Activated T-helper 1 cell treated with anti-CD3 and anti-CD28 coated beads, Interleukin-12 subunit alpha, Interleukin-12 subunit beta, Interleukin-2, Interleukin-4 antibody, amounts not matched to agents 30 ng/mL and 10 ng/mL and 1 ng/mL, durations not matched to agents 14 hours and 24 hours and 36 hours (primary cell): Measurements from ENCODE around the gene MAFF. TPM values are rescaled to one million over a fixed set of nuclear protein-coding genes. Genes with fewer than 3 reads are reported as not detected.
"Not testable (repeated sequence)": the region's sequence is repeated elsewhere in the genome, so short reads cannot be mapped to it uniquely, and the experiment has no call there.

Experiments used
- DNase-seq: peaks from one replicate; pipeline ENCODE4 v3.0.0; 2021; ENCODE audit warnings: low spot score
- H3K27ac Mint-ChIP-seq: one replicate; pipeline ENCODE4 v1.8.0; 2021; ENCODE audit warnings: mild to moderate bottlenecking, mixed read lengths
- H3K27me3 Mint-ChIP-seq: one replicate; pipeline ENCODE4 v1.8.0; 2022; ENCODE audit warnings: mild to moderate bottlenecking, moderate library complexity, mixed read lengths; ENCODE audit not compliant: insufficient read depth
- H3K36me3 Mint-ChIP-seq: one replicate; pipeline ENCODE4 v1.8.0; 2021; ENCODE audit warnings: low read depth, mixed read lengths
- H3K4me1 Mint-ChIP-seq: one replicate; pipeline ENCODE4 v1.8.0; 2021; ENCODE audit warnings: low read depth, mixed read lengths
- H3K4me3 Mint-ChIP-seq: one replicate; pipeline ENCODE4 v1.8.0; 2021; ENCODE audit warnings: mild to moderate bottlenecking, moderate library complexity, mixed read lengths
- H3K9me3 Mint-ChIP-seq: one replicate; pipeline ENCODE4 v1.8.0; 2021; ENCODE audit warnings: mixed read lengths
- intact Hi-C: fragments of 100-400 bp; cut with micrococcal nuclease; formaldehyde crosslinking; loops from one replicate; pipeline ENCODE4 v1.15.1; 2024
- total RNA-seq: library from RNA; stranded (reverse); gene quantifications from 2 replicates; pipeline ENCODE4 v1.2.3, GENCODE V29; 2022

Gene MAFF
- total RNA-seq, result 12.3 and 12.5 TPM in 2 replicates

- no peaks in the 10 kb centered on the region for H3K36me3 Mint-ChIP-seq
- H3K4me3 Mint-ChIP-seq, result peak within 1 kb of the TSS; percentile 89
- H3K4me1 Mint-ChIP-seq, result peaks cover 42% of the 10 kb centered on the region
- peak; percentile 80 for DNase-seq
- no peaks in the 10 kb centered on the region for H3K9me3 Mint-ChIP-seq
- peaks cover 3% of the 10 kb centered on the region for H3K27me3 Mint-ChIP-seq
- intact Hi-C loops, result loop anchor here (1.0 to 5.0 kb wide), 8 partner anchors 21 to 595 kb away; partner anchors contain the start of genes CSNK1E, DDX17, DMC1 and GGA1
- peak within 1 kb of the TSS; percentile 82 for H3K27ac Mint-ChIP-seq
Observed at GRCh38 chr22:38201711-38202436, at the start of gene MAFF. Gene MAFF, plus strand, starts transcription at chr22:38201994. Its CDS starts 11,860 bp downstream, at chr22:38213854.

- intact Hi-C loops, result no loop called here
- Mint-ChIP-seq H3K4me3 (no peak overlapping the region), H3K27me3 (no peaks in the 10 kb centered on the region), H3K36me3 (no peaks in the 10 kb centered on the region), H3K9me3 (no peaks in the 10 kb centered on the region), H3K4me1 (no peaks in the 10 kb centered on the region), H3K27ac (no peak overlapping the region)
- no peak for DNase-seq
Observed at GRCh38 chr22:38153821-38154562, 47.8 kb upstream of the MAFF start.

DNA sequence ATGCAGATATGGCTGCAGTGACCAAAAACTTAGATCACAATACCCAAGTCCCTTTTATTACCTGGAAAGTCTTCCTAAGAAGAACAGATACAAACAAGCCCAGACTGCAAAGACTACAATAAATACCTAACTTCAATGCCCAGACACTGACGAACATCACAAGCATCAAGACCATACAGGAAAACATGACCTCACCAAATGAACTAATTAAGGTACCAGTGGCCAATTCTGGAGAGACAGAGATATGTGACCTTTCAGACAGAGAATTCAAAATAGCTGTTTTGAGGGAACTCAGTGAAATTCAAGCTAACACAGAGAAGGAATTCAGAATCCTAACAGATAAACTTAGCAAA is 47.3 kb upstream of the MAFF start:
- DNase-seq, H3K9me3 Mint-ChIP-seq, H3K4me3 Mint-ChIP-seq, H3K27ac Mint-ChIP-seq, H3K27me3 Mint-ChIP-seq, H3K36me3 Mint-ChIP-seq, H3K4me1 Mint-ChIP-seq, intact Hi-C loops: not testable (repeated sequence)

DNA sequence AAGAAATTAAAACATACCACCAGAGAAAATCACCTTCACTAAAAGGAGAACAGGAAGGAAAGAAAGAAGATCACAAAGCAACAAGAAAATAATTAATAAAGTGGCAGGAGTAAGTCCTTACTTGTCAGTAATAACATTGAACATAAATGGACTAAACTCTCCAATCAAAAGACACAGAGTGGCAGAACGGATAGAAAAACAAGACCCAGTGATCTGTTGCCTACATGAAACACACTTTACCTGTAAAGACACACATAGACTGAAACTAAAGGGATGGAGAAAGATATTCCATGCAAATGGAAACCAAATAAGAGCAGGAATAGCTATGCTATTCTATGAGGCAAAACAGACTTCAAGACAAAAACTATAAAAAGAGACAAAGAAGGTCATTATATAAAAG is 46.1 kb upstream of the MAFF start:
- no peaks in the 10 kb centered on the region for H3K36me3 Mint-ChIP-seq

GRCh38 chr22:38162881-38163843 is 38.6 kb upstream of the MAFF start:
- Mint-ChIP-seq H3K4me1 (peaks cover 13% of the 10 kb centered on the region), H3K4me3 (no peak overlapping the region), H3K9me3 (no peaks in the 10 kb centered on the region), H3K36me3 (peaks cover 9% of the 10 kb centered on the region), H3K27ac (no peak overlapping the region), H3K27me3 (no peaks in the 10 kb centered on the region)
- no peak for DNase-seq
- intact Hi-C loops, result no loop called here

More for the DNA sequence above, 46.1 kb upstream of the MAFF start:
- H3K9me3 Mint-ChIP-seq, result no peaks in the 10 kb centered on the region
- H3K27me3 Mint-ChIP-seq, result no peaks in the 10 kb centered on the region
- DNase-seq, result no peak
- no peak overlapping the region for H3K4me3 Mint-ChIP-seq
- H3K4me1 Mint-ChIP-seq, result no peaks in the 10 kb centered on the region
- no peak overlapping the region for H3K27ac Mint-ChIP-seq
- intact Hi-C loops, result no loop called here

DNA sequence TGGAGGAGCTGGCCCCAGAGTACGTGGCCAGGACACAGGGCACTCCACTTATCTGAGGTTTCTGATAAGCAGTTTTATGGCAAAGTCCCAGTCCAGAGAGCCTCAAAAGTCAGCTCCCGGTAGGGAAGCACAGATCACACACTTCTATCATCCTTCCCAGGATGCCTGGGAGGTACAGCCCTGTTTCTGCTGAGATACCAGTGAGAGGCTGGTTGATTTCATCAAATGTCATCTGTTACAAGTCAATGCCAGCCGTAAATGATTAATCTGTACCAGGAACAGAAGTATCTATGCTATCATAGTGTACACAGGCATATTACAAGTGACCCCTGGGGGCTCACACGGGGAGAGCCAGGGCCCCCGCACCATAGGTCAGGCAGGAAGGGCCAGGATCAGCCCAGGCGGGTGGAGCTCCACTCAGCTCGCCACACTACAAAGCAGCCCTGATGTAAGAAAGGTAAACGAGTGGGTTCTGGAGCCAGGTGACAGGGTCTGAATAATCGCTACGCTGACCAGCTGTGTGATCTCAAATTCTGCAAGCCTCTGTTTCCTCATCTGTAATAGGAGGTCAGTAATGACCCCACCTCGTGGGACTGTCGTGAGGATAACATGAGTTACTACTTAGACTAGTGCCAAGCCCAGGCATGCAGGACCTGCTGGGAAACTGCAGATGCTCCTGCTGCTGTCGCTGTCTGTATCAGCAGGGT is 37.8 kb upstream of the MAFF start:
- intact Hi-C loops, result no loop called here
- Mint-ChIP-seq H3K4me1 (peaks cover 13% of the 10 kb centered on the region), H3K27me3 (no peaks in the 10 kb centered on the region), H3K36me3 (peaks cover 9% of the 10 kb centered on the region), H3K4me3 (no peak overlapping the region), H3K9me3 (no peaks in the 10 kb centered on the region), H3K27ac (no peak overlapping the region)
- DNase-seq, result no peak

GRCh38 chr22:38164551-38164918 is 37.3 kb upstream of the MAFF start:
- Mint-ChIP-seq H3K4me3 (no peak overlapping the region), H3K9me3 (no peaks in the 10 kb centered on the region), H3K4me1 (peaks cover 13% of the 10 kb centered on the region), H3K27ac (no peak overlapping the region), H3K27me3 (no peaks in the 10 kb centered on the region), H3K36me3 (peaks cover 9% of the 10 kb centered on the region)
- intact Hi-C loops, result no loop called here
- no peak for DNase-seq

DNA sequence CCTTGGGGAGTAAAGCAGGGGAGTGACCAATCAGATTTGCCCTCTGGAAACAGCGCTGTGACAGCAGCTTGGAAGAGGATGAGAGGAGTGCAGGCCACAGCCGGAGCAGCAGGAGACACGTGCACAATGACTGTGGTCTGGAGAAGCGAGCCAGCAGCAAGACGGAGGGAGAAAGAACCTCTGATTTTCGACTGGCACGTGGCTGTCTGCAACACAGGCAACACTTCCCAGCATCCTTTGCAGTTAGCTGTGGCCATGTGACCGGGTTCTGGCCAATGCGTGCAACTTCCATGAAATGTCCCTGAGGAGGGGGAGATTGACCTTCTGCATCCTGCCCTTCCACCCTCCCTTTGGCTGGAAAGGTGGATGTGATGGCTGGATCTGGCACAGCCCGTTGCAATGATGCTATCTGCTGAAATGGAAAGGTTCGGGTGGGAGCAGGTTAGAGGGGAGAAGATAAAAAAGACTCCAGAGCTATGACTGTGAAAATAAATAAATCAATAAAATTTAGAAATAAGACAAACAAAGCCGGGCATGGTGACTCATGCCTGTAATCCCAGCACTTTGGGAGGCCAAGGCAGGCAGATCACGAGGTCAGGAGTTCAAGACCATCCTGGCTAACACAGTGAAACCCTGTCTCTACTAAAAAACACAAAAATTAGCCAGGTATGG is 35.7 kb upstream of the MAFF start:
- intact Hi-C loops, result no loop called here
- H3K27ac Mint-ChIP-seq, result no peak overlapping the region
- peaks cover 13% of the 10 kb centered on the region for H3K36me3 Mint-ChIP-seq

GRCh38 chr22:38167988-38168407 is 33.8 kb upstream of the MAFF start:
- Mint-ChIP-seq H3K4me3 (no peak overlapping the region), H3K27ac (no peak overlapping the region), H3K9me3 (no peaks in the 10 kb centered on the region), H3K36me3 (peaks cover 13% of the 10 kb centered on the region), H3K27me3 (no peaks in the 10 kb centered on the region), H3K4me1 (peaks cover 6% of the 10 kb centered on the region)
- intact Hi-C loops, result no loop called here
- DNase-seq, result no peak

More for the DNA sequence above, 35.7 kb upstream of the MAFF start:
- Mint-ChIP-seq H3K4me1 (peaks cover 13% of the 10 kb centered on the region), H3K9me3 (no peaks in the 10 kb centered on the region), H3K27me3 (no peaks in the 10 kb centered on the region), H3K4me3 (no peak overlapping the region)
- no peak for DNase-seq

DNA sequence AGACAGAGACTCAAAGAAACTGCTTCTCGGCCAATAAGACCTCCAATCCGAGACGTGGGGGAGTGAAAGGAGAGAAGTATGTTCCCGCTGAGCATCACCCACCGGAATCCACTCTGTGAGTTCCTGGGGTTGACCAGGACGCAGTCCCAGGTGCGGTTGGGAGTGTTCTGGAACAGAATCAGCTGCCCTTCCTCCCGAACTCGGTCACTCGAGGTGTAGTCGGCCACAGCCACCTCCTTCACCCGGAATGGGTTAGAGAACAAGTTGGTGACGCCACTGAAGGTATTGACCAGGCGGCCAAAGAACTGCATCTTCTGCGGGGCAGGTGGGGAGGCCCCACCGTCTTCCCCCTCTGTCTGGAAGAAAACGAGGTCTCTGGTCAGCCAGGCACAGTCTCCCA is 32.7 kb upstream of the MAFF start:
- no peaks in the 10 kb centered on the region for H3K27me3 Mint-ChIP-seq
- peaks cover 13% of the 10 kb centered on the region for H3K36me3 Mint-ChIP-seq
- no peak overlapping the region for H3K27ac Mint-ChIP-seq
- H3K4me3 Mint-ChIP-seq, result no peak overlapping the region
- H3K9me3 Mint-ChIP-seq, result no peaks in the 10 kb centered on the region
- intact Hi-C loops, result no loop called here
- peaks cover 9% of the 10 kb centered on the region for H3K4me1 Mint-ChIP-seq
- no peak for DNase-seq

GRCh38 chr22:38170469-38170868 is 31.3 kb upstream of the MAFF start:
- Mint-ChIP-seq H3K9me3 (no peaks in the 10 kb centered on the region), H3K4me3 (no peak overlapping the region), H3K27ac (no peak overlapping the region), H3K4me1 (peaks cover 10% of the 10 kb centered on the region), H3K36me3 (peaks cover 10% of the 10 kb centered on the region), H3K27me3 (no peaks in the 10 kb centered on the region)
- intact Hi-C loops, result no loop called here
- no peak for DNase-seq
